Endothelial cell of umbilical vein (primary cell): ENCODE measurements around the gene RNF186.

ENCODE experiments used
- EZH2 ChIP-seq: IDR thresholded peaks from 2 replicates; pipeline ENCODE4 v1.6.1; 2012; ENCODE audit warnings: borderline replicate concordance, low read depth, mild to moderate bottlenecking, moderate library complexity, low read length, inconsistent platforms; ENCODE audit not compliant: severe bottlenecking
- FOS ChIP-seq: IDR thresholded peaks from 2 replicates; pipeline ENCODE4 v1.6.1; 2011; ENCODE audit warnings: mild to moderate bottlenecking, low read length, moderate library complexity, borderline replicate concordance; ENCODE audit not compliant: insufficient read depth
- JUN ChIP-seq: IDR thresholded peaks from 2 replicates; pipeline ENCODE4 v1.6.1; 2011; ENCODE audit warnings: borderline replicate concordance, low read depth; ENCODE audit not compliant: insufficient read length, insufficient read depth
- POLR2A ChIP-seq: IDR thresholded peaks from 2 replicates; pipeline ENCODE4 v1.6.1; 2012; ENCODE audit warnings: low read depth, mild to moderate bottlenecking, control low read depth, low read length
- POLR2AphosphoS5 ChIP-seq: IDR thresholded peaks from 2 replicates; pipeline ENCODE4 v1.6.1; 2012; ENCODE audit warnings: low read depth, mild to moderate bottlenecking, control low read depth, low read length, moderate library complexity; ENCODE audit not compliant: insufficient read depth
- TF ChIP-seq, protein P1 (sequence below), 2 donors: IDR thresholded peaks; 1 replicate in 1 of 2; 2 replicates in 1 of 2; pipeline ENCODE4 v1.5.1; 2011; ENCODE audit warnings: low read length in 2 of 2, mild to moderate bottlenecking in 2 of 2, moderate library complexity in 2 of 2, control low read depth in 1 of 2, inconsistent platforms in 1 of 2, low read depth in 1 of 2; ENCODE audit not compliant: insufficient read depth in 1 of 2; ENCODE audit errors: extremely low read depth in 1 of 2
- TF ChIP-seq, protein P2 (sequence below): IDR thresholded peaks from 2 replicates; pipeline ENCODE4 v1.6.1; 2011; ENCODE audit not compliant: insufficient read depth, insufficient read length

DNA sequence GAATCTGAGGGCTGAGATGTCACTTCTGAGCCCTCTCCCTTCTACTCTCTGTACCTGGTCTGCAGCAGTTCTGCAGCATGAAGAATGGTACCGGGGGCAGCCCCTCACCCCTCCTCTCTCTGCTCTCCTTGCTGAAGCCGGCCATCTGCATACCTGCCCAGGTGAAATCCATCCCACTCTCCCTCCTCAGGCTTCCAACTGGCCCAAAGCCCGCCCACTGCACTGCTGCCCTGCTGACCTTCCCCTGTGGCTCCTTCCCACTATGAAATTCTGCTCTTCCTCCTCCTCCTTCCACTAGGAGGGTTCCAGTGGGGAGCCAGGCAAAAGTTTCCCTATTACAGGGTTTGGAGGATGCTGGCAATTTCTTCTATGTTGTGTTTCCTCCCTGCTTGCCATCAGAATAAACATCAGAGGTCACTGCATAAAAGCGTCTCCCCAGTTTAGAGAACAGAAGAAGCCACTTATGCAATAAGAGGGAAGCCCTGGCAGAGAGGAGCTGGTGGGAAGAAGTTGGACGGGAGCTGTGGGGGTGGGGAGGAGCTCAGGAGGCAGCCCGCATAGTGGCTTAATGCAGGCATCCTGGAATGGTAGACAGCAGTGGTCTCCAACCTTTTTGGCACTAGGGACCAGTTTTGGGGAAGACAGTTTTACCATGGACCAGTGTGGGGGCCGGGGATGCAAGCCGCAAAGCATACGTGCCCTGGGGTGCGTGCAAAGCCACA, 45.7 kb downstream of the RNF186 start:
- TF ChIP-seq, protein P1, sequence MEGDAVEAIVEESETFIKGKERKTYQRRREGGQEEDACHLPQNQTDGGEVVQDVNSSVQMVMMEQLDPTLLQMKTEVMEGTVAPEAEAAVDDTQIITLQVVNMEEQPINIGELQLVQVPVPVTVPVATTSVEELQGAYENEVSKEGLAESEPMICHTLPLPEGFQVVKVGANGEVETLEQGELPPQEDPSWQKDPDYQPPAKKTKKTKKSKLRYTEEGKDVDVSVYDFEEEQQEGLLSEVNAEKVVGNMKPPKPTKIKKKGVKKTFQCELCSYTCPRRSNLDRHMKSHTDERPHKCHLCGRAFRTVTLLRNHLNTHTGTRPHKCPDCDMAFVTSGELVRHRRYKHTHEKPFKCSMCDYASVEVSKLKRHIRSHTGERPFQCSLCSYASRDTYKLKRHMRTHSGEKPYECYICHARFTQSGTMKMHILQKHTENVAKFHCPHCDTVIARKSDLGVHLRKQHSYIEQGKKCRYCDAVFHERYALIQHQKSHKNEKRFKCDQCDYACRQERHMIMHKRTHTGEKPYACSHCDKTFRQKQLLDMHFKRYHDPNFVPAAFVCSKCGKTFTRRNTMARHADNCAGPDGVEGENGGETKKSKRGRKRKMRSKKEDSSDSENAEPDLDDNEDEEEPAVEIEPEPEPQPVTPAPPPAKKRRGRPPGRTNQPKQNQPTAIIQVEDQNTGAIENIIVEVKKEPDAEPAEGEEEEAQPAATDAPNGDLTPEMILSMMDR (IDR thresholded peaks at IDR 0.05; ENCODE audit: extremely low read depth in 1 of 2, insufficient read depth in 1 of 2, low read depth in 1 of 2, low read length in 2 of 2): no peak
- TF ChIP-seq POLR2A (no peak), EZH2 (no peak), POLR2AphosphoS5 (no peak), JUN (no peak), FOS (no peak)
- TF ChIP-seq, protein P2, sequence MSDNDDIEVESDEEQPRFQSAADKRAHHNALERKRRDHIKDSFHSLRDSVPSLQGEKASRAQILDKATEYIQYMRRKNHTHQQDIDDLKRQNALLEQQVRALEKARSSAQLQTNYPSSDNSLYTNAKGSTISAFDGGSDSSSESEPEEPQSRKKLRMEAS: no peak
